ENCODE results near the gene SDCBP2.

The SDCBP2 gene

GRCh38 chr20:1328680-1329330 lies at the start of gene SDCBP2:
SDCBP2 (minus strand) TSS chr20:1329139; CDS start chr20:1320416, 8,723 bp downstream.
- no peak for DNase-seq (ENCODE audit: low read depth)

- DNase-seq (ENCODE audit: low read depth): no peak
Measured at GRCh38 chr20:1378735-1379125, 49.8 kb upstream of the SDCBP2 start.

DNA sequence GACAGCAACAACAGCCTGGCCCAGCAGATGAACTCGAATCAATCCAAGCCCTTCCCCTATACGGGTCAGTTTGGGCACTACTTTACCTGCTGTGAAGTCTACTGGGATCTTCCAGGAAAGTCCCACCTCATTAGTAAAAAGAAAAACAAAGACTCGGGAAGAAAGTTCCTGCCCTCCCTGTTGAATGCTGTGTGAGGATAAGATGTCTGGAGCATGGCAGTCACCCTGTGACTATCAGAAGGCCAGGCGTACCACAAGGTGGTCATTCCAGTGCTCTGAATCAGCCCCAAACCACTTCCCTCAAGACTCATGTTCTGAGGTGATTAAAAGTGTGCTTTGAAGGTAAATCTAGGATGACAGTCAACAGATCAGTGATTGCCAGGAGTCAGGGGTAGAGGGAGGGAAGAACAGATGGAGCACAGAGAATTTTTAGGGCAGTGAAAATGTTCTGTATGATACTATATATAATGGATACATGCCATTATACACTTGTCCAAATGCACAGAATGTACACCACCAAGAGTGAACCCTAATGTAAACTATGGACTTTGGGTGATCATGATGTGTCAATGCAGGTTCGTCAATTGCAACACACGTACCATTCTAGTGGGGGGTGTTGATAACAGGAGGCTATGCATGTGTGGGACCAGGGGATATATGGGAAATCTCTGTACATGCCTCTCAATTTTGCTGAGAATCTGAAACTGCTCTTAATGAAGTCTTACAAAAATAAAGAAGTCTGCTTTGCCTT lies 49.2 kb upstream of the SDCBP2 start:
- DNase-seq (ENCODE audit: low read depth): no peak

GRCh38 chr20:1377341-1377871 lies 48.5 kb upstream of the SDCBP2 start:
- no peak for DNase-seq (ENCODE audit: low read depth)

DNA sequence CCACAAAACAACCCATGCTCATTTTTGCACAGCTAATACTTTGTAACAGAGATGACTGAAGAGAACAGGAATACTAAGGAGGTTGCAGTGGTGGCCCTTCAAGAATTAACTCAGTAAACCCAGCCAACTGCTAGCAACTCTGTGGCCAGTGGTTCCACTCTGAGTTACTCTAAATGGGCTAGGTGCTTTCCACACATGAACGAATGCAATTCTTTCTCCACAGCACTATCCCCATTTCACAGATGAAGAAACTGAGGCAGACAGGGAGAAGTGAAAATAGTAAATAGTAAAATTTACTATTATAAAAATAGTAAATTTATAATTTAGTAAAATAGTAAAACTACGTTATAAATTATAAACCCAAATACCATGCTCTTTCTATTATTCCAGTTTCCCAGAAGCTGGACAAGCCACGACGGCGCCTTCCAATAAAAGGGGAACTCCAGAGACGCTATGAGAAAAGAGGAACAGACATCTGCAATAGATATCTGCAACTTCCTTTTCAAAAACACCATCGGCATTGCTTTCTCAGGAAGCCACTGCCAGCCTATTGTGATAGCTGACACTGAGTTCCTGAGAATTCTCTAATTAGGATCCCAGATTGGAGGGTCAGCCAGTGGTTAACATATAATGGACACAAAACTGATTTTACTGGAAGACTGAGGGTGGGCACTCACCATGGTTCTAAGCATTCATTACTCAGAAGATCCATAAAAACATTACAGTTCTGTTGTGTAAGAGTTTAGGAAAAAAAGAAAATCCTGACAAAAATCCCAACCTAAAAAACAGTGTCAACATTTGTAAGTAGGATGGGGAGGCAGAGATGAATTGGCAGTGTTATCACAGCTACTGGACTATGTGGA lies 47.7 kb upstream of the SDCBP2 start:
- no peak for DNase-seq (ENCODE audit: low read depth)

DNA sequence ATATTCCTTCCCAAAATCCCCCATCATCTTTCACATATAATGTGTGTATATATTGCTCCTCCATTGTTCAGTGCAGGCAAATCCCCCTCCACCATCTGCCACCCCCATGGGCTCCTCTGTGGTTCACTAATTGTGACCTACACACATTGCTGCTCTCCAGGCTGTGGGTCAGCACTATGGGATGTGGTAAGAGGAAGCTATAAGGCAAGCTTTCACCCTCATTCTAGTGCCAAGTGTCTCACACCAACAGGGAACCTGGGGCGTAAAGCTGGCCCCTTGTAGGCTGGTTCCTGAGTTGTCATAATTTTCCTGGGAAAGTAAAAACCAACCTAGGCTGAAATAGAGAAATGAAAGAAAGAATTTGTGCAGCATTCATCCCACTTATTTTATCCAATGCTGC lies 47.1 kb upstream of the SDCBP2 start:
- DNase-seq (ENCODE audit: low read depth): no peak

DNA sequence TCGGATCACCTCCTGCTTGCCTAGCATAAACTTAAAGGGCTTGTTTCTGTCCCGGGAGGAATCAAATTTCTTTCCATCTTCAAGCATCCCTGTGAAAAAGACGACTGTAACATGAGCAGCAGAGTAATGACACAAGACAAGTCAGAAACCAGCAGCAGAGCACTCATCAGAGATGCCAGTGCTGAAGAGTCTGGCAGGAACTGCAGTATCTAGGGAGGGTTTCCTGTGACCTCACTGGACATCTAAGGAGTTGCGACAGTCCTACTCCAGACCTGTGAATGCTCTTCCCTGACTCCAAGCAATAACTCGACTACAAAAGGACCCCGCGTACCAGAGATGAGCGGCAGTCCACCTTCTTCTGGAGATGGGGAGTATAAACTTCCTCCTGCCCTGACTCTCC lies 46.6 kb upstream of the SDCBP2 start:
- no peak for DNase-seq (ENCODE audit: low read depth)

DNA sequence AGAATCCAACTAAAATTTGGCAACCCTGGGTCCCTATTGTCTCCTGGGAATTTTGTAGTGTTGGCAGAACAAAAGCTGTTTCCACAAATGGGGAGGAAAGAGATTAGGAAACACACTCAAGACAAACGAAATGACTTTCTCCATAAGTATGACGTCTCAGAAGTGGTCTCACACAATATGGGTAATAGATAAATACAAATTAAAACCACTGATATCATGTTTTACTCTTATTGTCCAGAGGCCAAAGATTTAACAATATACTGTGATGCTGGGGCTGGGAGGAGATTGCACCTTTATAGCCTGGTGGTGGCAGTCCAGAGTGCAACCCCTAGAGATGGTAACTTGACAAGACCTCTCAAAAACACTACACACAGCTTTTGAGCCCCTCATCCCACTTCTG lies 45.3 kb upstream of the SDCBP2 start:
- DNase-seq (ENCODE audit: low read depth): no peak

GRCh38 chr20:1373614-1374013 lies 44.7 kb upstream of the SDCBP2 start:
- no peak for DNase-seq (ENCODE audit: low read depth)

GRCh38 chr20:1373036-1373435 lies 44.1 kb upstream of the SDCBP2 start:
- DNase-seq (ENCODE audit: low read depth): no peak

DNA sequence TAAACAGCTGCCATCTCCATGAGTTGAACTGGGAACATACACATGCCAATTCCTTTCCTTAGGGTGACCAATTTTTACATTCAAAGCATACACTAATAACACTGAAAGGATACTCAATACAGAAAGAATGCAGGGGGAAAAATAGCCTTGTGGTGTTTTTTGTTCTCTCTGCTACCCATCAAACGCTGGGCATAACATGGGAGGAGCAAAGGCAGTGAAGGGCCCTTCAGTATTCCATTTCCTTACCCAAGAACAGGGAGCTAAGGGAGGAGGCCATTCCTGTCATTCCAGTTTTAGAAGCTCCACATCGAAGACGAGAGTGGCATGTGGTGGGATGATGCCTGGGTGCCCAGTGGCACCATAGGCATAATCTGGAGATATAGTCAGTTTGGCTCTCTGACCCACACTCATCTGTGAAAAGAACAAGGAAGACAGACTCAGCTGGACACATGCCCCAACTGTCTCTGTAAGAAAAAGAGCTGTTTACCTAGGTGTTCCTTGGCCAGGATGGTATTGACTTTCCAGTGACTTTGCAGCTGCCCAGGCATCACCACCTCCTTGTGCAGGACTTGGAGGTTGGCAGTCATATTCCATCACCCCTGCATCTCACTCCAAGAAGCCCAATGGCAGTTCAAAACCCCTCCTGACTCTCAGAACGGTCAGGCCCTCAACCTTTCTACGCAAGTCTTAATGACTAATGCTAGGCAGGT lies 43.0 kb upstream of the SDCBP2 start:
- no peak for DNase-seq (ENCODE audit: low read depth)

DNA sequence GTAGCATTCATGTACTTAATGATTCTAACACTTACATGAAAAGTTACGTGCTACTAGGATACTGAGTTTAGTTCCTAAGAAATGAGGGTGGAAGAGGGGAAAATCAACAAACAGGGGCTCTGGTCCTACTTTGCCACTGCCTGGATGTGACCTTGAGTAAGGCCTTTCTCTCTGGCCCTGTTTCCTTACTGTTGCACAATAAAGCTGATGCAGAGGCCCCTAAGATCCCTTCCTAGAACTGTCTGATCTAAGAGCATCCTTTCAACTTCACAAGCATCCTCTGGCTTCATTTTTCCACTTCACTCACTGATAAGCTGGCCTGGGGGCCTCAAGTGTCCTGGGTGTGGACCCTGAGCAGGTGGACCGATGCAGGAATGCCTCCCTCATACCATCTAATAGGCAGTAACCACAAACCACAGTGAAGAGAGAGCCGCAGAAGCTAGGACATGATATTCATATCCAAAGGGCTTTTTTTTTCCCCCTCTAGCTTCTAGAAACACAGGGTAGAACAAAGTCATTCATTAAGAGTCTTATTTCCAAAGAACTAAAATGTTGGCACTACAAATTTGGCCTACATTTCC lies 42.4 kb upstream of the SDCBP2 start:
- no peak for DNase-seq (ENCODE audit: low read depth)

GRCh38 chr20:1370548-1371110 lies 41.7 kb upstream of the SDCBP2 start:
- DNase-seq (ENCODE audit: low read depth): no peak

DNA sequence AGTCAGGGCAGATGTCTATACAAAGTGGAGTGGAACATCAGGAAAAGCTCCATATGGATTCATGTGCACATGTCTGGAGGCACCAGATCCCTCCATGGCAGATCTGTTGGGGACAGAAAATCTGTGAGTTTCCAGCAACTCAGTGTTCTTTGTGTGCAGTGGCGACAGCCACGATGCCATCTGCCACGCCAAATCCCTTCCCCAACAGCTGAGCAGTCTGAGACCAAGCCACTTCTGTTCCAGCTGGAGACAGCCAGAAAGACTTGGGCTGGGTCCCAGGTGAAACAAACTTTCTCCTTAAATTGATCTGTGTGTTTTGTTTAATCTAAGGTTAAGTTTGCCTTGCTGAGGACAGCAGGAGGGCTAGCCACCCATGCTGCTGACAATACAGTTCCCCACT lies 41.0 kb upstream of the SDCBP2 start:
- DNase-seq (ENCODE audit: low read depth): no peak

GRCh38 chr20:1368448-1369199 lies 39.7 kb upstream of the SDCBP2 start:
- DNase-seq (ENCODE audit: low read depth): no peak

GRCh38 chr20:1367479-1367878 lies 38.5 kb upstream of the SDCBP2 start:
- DNase-seq (ENCODE audit: low read depth): no peak

DNA sequence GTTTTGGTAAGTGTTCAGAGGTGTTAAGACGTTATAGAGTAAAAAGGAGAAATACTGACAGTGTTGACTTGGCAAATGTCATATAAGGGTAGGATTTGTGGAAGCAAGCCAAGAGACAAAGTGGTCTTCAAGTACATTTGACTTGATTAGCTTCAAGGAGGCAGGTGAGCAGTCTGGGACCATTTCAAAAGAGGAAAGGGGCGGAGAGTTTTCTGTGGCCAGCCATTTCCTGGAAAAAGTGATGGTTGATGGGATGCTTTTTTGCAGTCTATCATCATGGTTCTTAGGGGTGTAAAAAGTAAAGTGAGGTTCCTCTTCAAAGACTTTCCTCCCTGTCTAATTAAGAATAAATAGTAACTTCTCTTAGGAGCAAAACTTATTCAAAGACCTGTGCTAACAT lies 35.2 kb upstream of the SDCBP2 start:
- no peak for DNase-seq (ENCODE audit: low read depth)

GRCh38 chr20:1363522-1363921 lies 34.6 kb upstream of the SDCBP2 start:
- DNase-seq (ENCODE audit: low read depth): no peak

DNA sequence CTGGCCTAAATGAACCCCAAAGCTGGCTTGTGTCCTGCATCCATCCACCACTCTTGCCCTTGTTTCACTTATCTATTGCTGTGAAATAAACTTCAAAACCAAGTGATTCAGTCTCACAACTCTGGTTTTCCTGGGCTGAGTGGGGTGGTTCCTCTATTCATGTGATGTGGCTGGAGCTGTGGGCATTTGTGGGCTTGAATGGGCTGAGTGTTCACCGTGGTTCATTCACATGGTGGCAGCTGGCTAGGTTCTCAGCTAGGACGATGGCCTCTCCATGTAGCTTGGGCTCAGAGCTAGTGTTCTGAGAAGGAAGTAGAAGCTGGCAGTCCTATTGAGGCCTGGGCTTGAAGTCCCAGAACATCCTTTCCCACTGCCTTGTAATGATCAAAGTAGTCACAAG lies 33.5 kb upstream of the SDCBP2 start:
- no peak for DNase-seq (ENCODE audit: low read depth)

DNA sequence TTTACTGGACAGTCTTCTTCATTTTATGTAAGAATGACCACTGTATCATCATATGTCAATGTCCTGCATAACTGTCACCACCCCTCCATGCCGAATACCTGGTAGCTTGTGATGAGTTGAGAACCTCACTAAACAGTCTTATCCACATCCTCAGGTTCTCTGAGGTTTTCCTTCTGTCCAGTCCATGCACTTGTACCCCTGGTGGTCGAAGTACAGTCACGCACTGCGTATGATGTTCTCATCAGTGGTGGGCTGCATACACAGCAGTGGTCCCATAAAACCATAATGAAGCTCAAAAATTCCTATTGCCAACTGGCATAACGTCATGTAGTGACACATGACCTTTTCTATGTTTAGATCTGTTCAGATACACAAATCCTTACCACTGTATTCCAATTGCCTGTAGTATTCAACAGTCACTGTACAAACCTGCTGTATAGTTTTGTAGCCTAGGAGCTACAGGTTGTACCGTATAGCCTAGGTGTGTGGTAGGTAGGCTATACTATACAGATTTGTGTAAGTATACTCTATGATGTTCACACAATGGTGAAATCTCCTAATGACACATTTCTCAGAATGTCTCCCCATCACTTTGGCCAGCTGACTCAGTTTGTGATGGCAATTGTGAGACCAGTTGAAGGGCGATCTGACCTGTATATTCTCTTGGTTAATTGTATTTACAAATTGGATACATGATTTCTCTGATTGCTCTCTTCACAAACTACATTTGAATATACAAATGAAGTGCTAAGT lies 31.3 kb upstream of the SDCBP2 start:
- DNase-seq (ENCODE audit: low read depth): no peak
